HFF-Myc (cell line): ENCODE data around the gene ATRNL1.

Experiments used
- DNase-seq: peaks from one replicate; pipeline ENCODE4 v3.0.0-alpha.2; 2011; ENCODE audit warnings: low read depth; ENCODE audit errors: extremely low read depth
- H3K4me3 ChIP-seq: replicated peaks from 2 replicates; pipeline ENCODE4 v1.5.1; 2011; ENCODE audit warnings: low read depth, mild to moderate bottlenecking, control low read depth, low read length
- TF ChIP-seq, protein P1 (sequence below): IDR thresholded peaks from 2 replicates; pipeline ENCODE4 v1.5.1; 2012; ENCODE audit warnings: mild to moderate bottlenecking, low read depth, low read length, control low read depth; ENCODE audit errors: missing control alignments

The ATRNL1 gene

GRCh38 chr10:115903207-115903606 is 810.0 kb downstream of the ATRNL1 start:
- TF ChIP-seq, protein P1, sequence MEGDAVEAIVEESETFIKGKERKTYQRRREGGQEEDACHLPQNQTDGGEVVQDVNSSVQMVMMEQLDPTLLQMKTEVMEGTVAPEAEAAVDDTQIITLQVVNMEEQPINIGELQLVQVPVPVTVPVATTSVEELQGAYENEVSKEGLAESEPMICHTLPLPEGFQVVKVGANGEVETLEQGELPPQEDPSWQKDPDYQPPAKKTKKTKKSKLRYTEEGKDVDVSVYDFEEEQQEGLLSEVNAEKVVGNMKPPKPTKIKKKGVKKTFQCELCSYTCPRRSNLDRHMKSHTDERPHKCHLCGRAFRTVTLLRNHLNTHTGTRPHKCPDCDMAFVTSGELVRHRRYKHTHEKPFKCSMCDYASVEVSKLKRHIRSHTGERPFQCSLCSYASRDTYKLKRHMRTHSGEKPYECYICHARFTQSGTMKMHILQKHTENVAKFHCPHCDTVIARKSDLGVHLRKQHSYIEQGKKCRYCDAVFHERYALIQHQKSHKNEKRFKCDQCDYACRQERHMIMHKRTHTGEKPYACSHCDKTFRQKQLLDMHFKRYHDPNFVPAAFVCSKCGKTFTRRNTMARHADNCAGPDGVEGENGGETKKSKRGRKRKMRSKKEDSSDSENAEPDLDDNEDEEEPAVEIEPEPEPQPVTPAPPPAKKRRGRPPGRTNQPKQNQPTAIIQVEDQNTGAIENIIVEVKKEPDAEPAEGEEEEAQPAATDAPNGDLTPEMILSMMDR: no peak
- H3K4me3 ChIP-seq: no peak overlapping the region
- DNase-seq: no peak

DNA sequence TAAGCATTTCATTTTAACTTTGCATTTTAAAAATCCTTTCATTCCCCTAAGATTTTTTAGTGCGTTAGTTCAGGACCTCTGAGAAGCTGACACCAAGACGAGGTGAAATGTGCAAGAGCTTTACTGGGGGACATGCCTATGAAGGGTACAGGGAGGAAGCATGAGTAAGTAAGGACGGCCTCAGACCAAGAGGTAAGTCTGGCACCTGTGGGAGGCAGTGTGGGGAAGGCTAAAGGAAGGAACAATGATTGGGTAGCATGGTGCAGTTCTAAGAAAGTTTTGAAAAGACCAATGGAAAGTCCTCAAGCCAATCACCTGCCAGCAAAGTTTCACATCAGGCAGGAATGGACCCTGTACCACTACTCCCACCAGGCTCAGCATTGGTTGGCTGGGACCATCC is 810.7 kb downstream of the ATRNL1 start:
- H3K4me3 ChIP-seq: no peak overlapping the region
- no peak for DNase-seq
- TF ChIP-seq, protein P1: no peak

DNA sequence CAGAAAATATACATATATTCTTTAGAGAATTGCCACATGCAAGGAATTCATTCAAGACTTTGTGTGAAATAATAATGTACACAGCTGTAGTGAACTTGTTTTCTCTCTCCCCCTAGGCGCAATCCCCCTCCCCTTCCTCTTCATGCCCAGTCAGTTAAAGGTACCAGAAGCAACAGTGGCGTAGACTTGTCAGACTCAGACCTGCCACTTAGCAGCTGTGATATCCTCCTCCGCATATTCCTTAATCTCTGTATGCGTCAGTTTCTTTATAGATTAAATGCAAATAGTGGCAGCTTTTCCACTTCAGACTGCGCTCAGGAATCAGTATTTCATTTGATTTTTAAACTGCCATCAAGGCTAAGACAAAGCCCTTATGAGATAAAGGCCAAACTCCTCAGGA is 815.9 kb downstream of the ATRNL1 start:
- TF ChIP-seq, protein P1: no peak
- DNase-seq: no peak
- H3K4me3 ChIP-seq: no peak overlapping the region

DNA sequence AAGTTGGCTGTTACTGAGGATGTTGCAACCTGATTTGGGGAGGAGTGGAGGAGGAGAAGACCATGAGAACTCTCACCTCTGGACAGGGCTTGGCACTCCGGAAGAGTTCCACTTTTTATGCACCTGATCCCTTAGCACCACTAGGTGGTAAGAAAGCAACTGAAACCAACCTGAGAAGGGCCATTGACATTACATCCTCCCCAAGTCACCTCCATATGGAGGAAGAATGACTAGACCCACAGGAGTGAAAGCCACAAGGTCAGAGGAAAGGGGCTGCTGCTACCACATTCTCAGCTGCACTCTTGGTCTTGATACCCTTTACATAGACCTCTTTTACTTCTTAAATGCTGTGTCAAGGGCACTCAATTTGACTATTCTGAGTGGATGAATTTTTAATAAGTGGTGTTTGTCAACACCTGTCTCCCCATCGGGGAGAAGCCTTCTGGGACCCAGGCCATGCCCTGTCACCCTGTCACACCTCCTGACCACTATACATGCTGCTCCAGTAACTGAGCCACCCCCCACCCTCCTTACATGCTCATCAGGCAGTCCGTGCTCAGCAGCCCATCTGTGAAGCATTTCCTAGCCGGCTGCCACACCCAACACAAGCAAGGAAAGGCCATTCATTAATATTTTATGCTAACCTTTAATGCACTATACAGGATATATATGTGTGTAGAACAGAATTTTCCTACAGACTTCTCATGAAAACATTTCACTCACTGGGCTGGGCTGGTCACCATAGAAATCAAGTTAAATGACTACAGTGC is 817.0 kb downstream of the ATRNL1 start:
- no peak for DNase-seq
- TF ChIP-seq, protein P1: no peak
- no peak overlapping the region for H3K4me3 ChIP-seq

DNA sequence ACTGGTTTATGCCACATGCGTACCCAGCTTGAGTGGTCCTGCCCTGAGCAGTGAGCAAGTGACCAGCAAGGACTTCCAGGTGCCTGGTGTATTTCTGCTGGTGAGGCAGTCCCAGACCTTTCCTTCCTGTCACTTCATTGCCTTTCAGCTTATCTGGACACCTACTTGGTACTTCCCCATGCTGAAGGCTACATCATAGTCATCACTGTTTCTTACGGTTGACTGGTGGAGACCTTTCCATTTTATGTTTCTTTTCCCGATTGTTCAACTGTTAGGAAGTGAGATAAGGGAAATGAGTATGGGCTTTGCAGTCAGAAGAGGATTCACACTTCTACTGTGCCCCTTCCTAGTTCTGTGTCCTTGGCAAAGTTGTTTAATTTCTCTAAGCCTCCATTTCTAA is 821.3 kb downstream of the ATRNL1 start:
- TF ChIP-seq, protein P1: no peak
- H3K4me3 ChIP-seq: no peak overlapping the region
- no peak for DNase-seq

DNA sequence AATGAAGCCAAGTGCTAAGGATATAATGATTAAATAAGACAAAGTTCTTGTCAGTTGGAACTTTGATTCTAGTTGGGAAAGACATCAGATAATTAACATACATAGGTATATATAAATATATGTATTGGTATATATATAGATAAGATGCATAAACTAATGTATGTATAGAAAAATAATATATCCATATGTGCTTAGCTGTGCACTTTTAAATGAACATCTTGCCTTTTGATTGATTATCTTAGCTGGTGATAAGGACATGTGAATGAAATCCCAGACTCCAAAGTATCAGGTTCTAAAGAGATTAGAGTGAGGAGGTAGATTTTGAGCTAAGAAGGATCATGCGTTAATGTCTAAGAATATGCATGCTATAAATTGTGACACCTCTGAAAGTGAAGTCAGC is 822.3 kb downstream of the ATRNL1 start:
- no peak overlapping the region for H3K4me3 ChIP-seq
- TF ChIP-seq, protein P1: no peak
- DNase-seq: no peak

DNA sequence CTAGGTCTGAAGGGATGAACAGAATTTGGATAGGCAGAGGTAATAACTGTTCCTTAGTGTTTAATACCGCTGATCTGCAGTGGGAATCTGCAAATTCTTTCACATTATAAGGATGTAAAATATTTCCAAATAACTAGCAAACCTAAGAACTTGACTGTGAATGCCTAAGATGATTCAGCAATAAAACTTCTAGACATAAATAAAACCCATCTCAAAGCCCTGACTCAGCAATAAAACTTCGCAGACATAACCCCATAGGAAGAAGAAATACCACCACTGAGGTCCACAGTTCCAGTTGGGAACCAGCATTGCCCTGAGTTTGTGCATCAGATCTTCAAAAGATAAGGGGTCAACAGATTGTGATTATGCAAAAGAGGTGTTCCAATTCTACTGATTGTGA is 825.6 kb downstream of the ATRNL1 start:
- H3K4me3 ChIP-seq: no peak overlapping the region
- DNase-seq: no peak
- TF ChIP-seq, protein P1: no peak
